Measurements from ENCODE around the gene DONSON.

The DONSON gene

DNA sequence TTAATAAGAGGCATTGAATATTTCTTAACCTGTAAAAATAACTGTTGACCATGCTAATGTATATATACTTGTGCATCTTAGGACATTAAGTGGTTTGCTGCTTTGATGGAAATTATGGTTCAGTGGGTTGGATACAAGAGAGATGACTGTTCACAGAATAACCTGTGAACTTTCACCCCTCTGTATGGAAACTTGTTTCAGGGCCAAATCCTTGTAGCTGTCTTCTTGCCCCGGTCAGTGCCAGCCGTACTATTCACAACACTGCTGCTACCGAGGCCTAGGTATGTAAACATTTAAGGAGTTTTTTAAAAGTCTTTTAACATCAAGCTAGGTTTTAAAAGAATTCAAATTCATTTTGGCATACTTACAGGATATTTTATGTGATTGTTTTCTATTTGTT, 16.1 kb downstream of the DONSON start:
- Histone ChIP-seq H3K27me3 (ENCODE audit: insufficient read depth, poor library complexity, severe bottlenecking) (no peaks in the 10 kb centered on the region), H3K9me3 (ENCODE audit: severe bottlenecking) (no peaks in the 10 kb centered on the region), H3K4me3 (ENCODE audit: severe bottlenecking) (no peak overlapping the region), H3K27ac (ENCODE audit: poor library complexity, severe bottlenecking) (no peak overlapping the region), H3K4me1 (ENCODE audit: insufficient read depth, poor library complexity, severe bottlenecking) (no peaks in the 10 kb centered on the region), H3K36me3 (ENCODE audit: low read depth) (peaks cover 97% of the 10 kb centered on the region)
- no peak for TF ChIP-seq CTCF (IDR thresholded peaks at IDR 0.05; ENCODE audit: poor library complexity, severe bottlenecking)
- DNase-seq (ENCODE audit: low spot score) (no peak), ATAC-seq (ENCODE audit: low read depth) (no peak)

- Histone ChIP-seq H3K27me3 (ENCODE audit: insufficient read depth, poor library complexity, severe bottlenecking) (no peaks in the 10 kb centered on the region), H3K9me3 (ENCODE audit: severe bottlenecking) (no peaks in the 10 kb centered on the region), H3K27ac (ENCODE audit: poor library complexity, severe bottlenecking) (no peak overlapping the region), H3K4me3 (ENCODE audit: severe bottlenecking) (no peak overlapping the region), H3K4me1 (ENCODE audit: insufficient read depth, poor library complexity, severe bottlenecking) (no peaks in the 10 kb centered on the region), H3K36me3 (ENCODE audit: low read depth) (peaks cover 99% of the 10 kb centered on the region)
- ATAC-seq (ENCODE audit: low read depth) = no peak
- no peak for TF ChIP-seq CTCF (IDR thresholded peaks at IDR 0.05; ENCODE audit: poor library complexity, severe bottlenecking)
- no peak for DNase-seq (ENCODE audit: low spot score)
Observed at GRCh38 chr21:33569991-33570390, 18.5 kb downstream of the DONSON start.

GRCh38 chr21:33568448-33568847, 20.0 kb downstream of the DONSON start:
- H3K36me3 ChIP-seq (ENCODE audit: low read depth) = peaks cover 97% of the 10 kb centered on the region
- H3K9me3 ChIP-seq (ENCODE audit: severe bottlenecking) = peaks cover 2% of the 10 kb centered on the region
- H3K4me3 ChIP-seq (ENCODE audit: severe bottlenecking) = no peak overlapping the region
- H3K27ac ChIP-seq (ENCODE audit: poor library complexity, severe bottlenecking) = no peak overlapping the region
- no peaks in the 10 kb centered on the region for H3K27me3 ChIP-seq (ENCODE audit: insufficient read depth, poor library complexity, severe bottlenecking)
- no peak for DNase-seq (ENCODE audit: low spot score)
- no peaks in the 10 kb centered on the region for H3K4me1 ChIP-seq (ENCODE audit: insufficient read depth, poor library complexity, severe bottlenecking)
- no peak for TF ChIP-seq CTCF (IDR thresholded peaks at IDR 0.05; ENCODE audit: poor library complexity, severe bottlenecking)
- ATAC-seq (ENCODE audit: low read depth) = no peak

- Histone ChIP-seq H3K36me3 (ENCODE audit: low read depth) (peaks cover 97% of the 10 kb centered on the region), H3K27ac (ENCODE audit: poor library complexity, severe bottlenecking) (no peak overlapping the region), H3K4me1 (ENCODE audit: insufficient read depth, poor library complexity, severe bottlenecking) (no peaks in the 10 kb centered on the region), H3K4me3 (ENCODE audit: severe bottlenecking) (no peak overlapping the region), H3K27me3 (ENCODE audit: insufficient read depth, poor library complexity, severe bottlenecking) (no peaks in the 10 kb centered on the region), H3K9me3 (ENCODE audit: severe bottlenecking) (peaks cover 3% of the 10 kb centered on the region)
- no peak for TF ChIP-seq CTCF (IDR thresholded peaks at IDR 0.05; ENCODE audit: poor library complexity, severe bottlenecking)
- ATAC-seq (ENCODE audit: low read depth) (no peak), DNase-seq (ENCODE audit: low spot score) (no peak)
Observed at GRCh38 chr21:33567914-33568313, 20.6 kb downstream of the DONSON start.

GRCh38 chr21:33566514-33566913, 22.0 kb downstream of the DONSON start:
- ATAC-seq (ENCODE audit: low read depth) = no peak
- no peak for TF ChIP-seq CTCF (IDR thresholded peaks at IDR 0.05; ENCODE audit: poor library complexity, severe bottlenecking)
- Histone ChIP-seq H3K4me1 (ENCODE audit: insufficient read depth, poor library complexity, severe bottlenecking) (no peaks in the 10 kb centered on the region), H3K36me3 (ENCODE audit: low read depth) (peaks cover 99% of the 10 kb centered on the region), H3K27ac (ENCODE audit: poor library complexity, severe bottlenecking) (no peak overlapping the region), H3K4me3 (ENCODE audit: severe bottlenecking) (no peak overlapping the region), H3K9me3 (ENCODE audit: severe bottlenecking) (peaks cover 5% of the 10 kb centered on the region), H3K27me3 (ENCODE audit: insufficient read depth, poor library complexity, severe bottlenecking) (no peaks in the 10 kb centered on the region)
- DNase-seq (ENCODE audit: low spot score) = no peak

Data from RWPE2 (cell line).